Measurements from ENCODE around the gene PCIF1. TPM values are rescaled to one million over a fixed set of nuclear protein-coding genes. Genes with fewer than 3 reads are reported as not detected.
"Not testable (repeated sequence)": the region's sequence is repeated elsewhere in the genome, so short reads cannot be mapped to it uniquely, and the experiment has no call there.

The PCIF1 gene
- total RNA-seq, 4 donors from 2014 or later: 10.4 to 36.8 (median 16.4) TPM

- peaks cover under 1 to 26% (median 8%) of the 10 kb centered on the region in 3 donors for H3K4me1 ChIP-seq
- intact Hi-C loops (cut with DNase I): no loop called here
- H3K27ac ChIP-seq: no peak overlapping the region
- no peak for DNase-seq
- no peak overlapping the region for H3K4me3 ChIP-seq
- no peaks in the 10 kb centered on the region for H3K9me3 ChIP-seq
- 68 to 80% methylated on average over 6 of the region's 6 CpGs for WGBS, 2 donors
- peaks cover 0 to 5% (median 0%) of the 10 kb centered on the region in 4 donors for H3K27me3 ChIP-seq
- H3K36me3 ChIP-seq: no peaks in the 10 kb centered on the region
- TF ChIP-seq CTCF (IDR thresholded peaks at IDR 0.05) (no peak), POLR2A (IDR thresholded peaks at IDR 0.05) (no peak)
Observed at GRCh38 chr20:45976086-45976485, 41.6 kb downstream of the PCIF1 start.

- 88 to 95% methylated on average over 5 to 6 of the region's 6 CpGs for WGBS, 2 donors
- H3K4me1 ChIP-seq: no peaks in the 10 kb centered on the region
- no peaks in the 10 kb centered on the region for H3K36me3 ChIP-seq
- no peaks in the 10 kb centered on the region for H3K9me3 ChIP-seq
- TF ChIP-seq POLR2A (IDR thresholded peaks at IDR 0.05) (no peak), CTCF (IDR thresholded peaks at IDR 0.05) (no peak)
- no peak for DNase-seq
- intact Hi-C loops (cut with DNase I): no loop called here
- no peak overlapping the region for H3K4me3 ChIP-seq
- no peak overlapping the region for H3K27ac ChIP-seq
- H3K27me3 ChIP-seq: peaks cover 0 to 27% (median 0%) of the 10 kb centered on the region in 4 donors
Observed at GRCh38 chr20:45981261-45981660, 46.8 kb downstream of the PCIF1 start.

GRCh38 chr20:45983279-45983743 is 48.8 kb downstream of the PCIF1 start:
- Histone ChIP-seq H3K4me1 (peaks cover 0 to 6% (median 0%) of the 10 kb centered on the region in 3 donors), H3K27me3 (peaks cover 0 to 39% (median 0%) of the 10 kb centered on the region in 4 donors), H3K36me3 (no peaks in the 10 kb centered on the region), H3K27ac (no peak overlapping the region), H3K4me3 (no peak overlapping the region), H3K9me3 (no peaks in the 10 kb centered on the region)
- intact Hi-C loops (cut with DNase I): no loop called here
- TF ChIP-seq POLR2A (IDR thresholded peaks at IDR 0.05): no peak
- TF ChIP-seq CTCF (IDR thresholded peaks at IDR 0.05): no peak
- WGBS, 2 donors: 50 to 55% methylated on average over 7 of the region's 7 CpGs
- no peak for DNase-seq

- Histone ChIP-seq H3K27ac (no peak overlapping the region), H3K4me1 (peaks cover 0 to 6% (median 0%) of the 10 kb centered on the region in 3 donors), H3K4me3 (no peak overlapping the region), H3K36me3 (no peaks in the 10 kb centered on the region), H3K9me3 (no peaks in the 10 kb centered on the region), H3K27me3 (peaks cover 0 to 44% (median 0%) of the 10 kb centered on the region in 4 donors)
- TF ChIP-seq CTCF (IDR thresholded peaks at IDR 0.05) (no peak), POLR2A (IDR thresholded peaks at IDR 0.05) (no peak)
- 62% methylated on average over 6 to 7 of the region's 7 CpGs for WGBS, 2 donors
- DNase-seq: no peak
- intact Hi-C loops (cut with DNase I): no loop called here
Observed at GRCh38 chr20:45985573-45985972, 51.1 kb downstream of the PCIF1 start.

- WGBS, 2 donors: 5 to 10% methylated on average over 7 to 9 of the region's 16 CpGs
- intact Hi-C loops (cut with DNase I): no loop called here
Observed at GRCh38 chr20:45987108-45987780, 52.8 kb downstream of the PCIF1 start.

GRCh38 chr20:45988830-45989229 is 54.3 kb downstream of the PCIF1 start:
- 67 to 77% methylated on average over 4 to 5 of the region's 6 CpGs for WGBS, 2 donors
- peaks cover 0 to 36% (median 0%) of the 10 kb centered on the region in 4 donors for H3K27me3 ChIP-seq
- H3K4me1 ChIP-seq: peaks cover 0 to 24% (median 0%) of the 10 kb centered on the region in 3 donors
- DNase-seq; H3K4me3 ChIP-seq; intact Hi-C loops (cut with DNase I); H3K9me3 ChIP-seq; H3K36me3 ChIP-seq; H3K27ac ChIP-seq: not testable (repeated sequence)

More at GRCh38 chr20:45987108-45987780, 52.8 kb downstream of the PCIF1 start:
- Histone ChIP-seq H3K9me3 (no peaks in the 10 kb centered on the region), H3K4me3 (no peak overlapping the region), H3K27me3 (peaks cover 0 to 37% (median 0%) of the 10 kb centered on the region in 4 donors), H3K36me3 (no peaks in the 10 kb centered on the region), H3K4me1 (peaks cover 0 to 10% (median 0%) of the 10 kb centered on the region in 3 donors), H3K27ac (no peak overlapping the region)
- DNase-seq: no peak
- TF ChIP-seq POLR2A (IDR thresholded peaks at IDR 0.05): no peak
- TF ChIP-seq CTCF (IDR thresholded peaks at IDR 0.05): peak; percentile 55 to 86 (median 74)
